M059J (cell line): ENCODE measurements around the gene EHD3. TPM values are rescaled to one million over a fixed set of nuclear protein-coding genes. Genes with fewer than 3 reads are reported as not detected.
A peak's percentile ranks its signal among the peaks of the same experiment; 100 is the strongest.

Experiments
- DNase-seq: peaks from one replicate; pipeline ENCODE4 v3.0.0-alpha.2; 2012; ENCODE audit warnings: low read depth
- total RNA-seq: library from RNA; depleted of rRNA; stranded (reverse); fragments of >200 nt; shearing (Covaris generic); gene quantifications from 2 replicates; pipeline ENCODE4 v1.2.3, GENCODE V29; 2014

EHD3 gene
- total RNA-seq, 1 experiment from 2014 or later = 19.2 TPM

GRCh38 chr2:31212659-31213600, 21.0 kb upstream of the EHD3 start:
- peak; percentile 34 for DNase-seq

GRCh38 chr2:31213601-31214443, 20.1 kb upstream of the EHD3 start:
- DNase-seq = no peak

- DNase-seq = no peak
Measured at GRCh38 chr2:31214444-31214915, 19.5 kb upstream of the EHD3 start.

GRCh38 chr2:31216734-31217133, 17.2 kb upstream of the EHD3 start:
- DNase-seq = no peak

DNA sequence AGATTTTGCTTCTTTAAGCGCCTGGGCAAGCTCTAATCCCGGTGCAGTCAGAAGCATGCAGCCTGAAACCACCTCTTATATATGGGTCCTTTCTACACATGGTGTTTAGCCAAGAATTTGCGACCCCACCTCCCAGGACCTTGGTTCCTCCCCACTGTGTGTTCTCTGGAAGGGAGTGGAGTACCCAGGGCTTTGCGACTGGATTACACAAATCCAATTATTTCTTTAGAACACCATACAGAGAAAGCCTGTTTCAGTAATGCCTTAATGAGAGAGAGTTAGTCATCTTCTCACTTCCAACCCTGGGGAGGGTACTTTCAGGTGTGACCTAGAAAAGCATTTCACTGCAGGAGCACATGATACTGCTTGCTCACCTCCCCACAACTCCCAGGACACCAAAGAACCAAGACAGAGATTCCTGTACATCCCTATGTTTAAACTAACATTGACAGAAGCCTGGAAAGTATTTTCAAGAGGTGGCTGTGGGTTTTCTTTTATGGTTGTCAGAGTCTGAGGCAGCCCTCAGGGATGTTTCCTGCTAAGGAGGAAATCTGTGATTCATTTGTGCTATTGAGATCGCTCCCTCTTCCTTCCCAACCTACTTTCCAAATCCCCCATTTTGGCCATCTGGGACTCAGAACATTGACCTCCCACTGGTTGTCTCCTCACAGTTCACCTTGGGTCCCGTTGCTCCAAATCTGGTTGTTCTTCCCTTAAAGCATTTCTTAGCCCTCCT, 16.3 kb upstream of the EHD3 start, which contains the start of gene CAPN14:
CAPN14 (minus strand) TSS at position 51 of the 736 bp plus-strand sequence. CDS start 12,068 bp downstream, outside the sequence.
- peak; percentile 38 for DNase-seq

- DNase-seq = no peak
Measured at GRCh38 chr2:31219131-31219969, 14.6 kb upstream of the EHD3 start.

- no peak for DNase-seq
Measured at GRCh38 chr2:31221544-31221943, 12.4 kb upstream of the EHD3 start.

DNA sequence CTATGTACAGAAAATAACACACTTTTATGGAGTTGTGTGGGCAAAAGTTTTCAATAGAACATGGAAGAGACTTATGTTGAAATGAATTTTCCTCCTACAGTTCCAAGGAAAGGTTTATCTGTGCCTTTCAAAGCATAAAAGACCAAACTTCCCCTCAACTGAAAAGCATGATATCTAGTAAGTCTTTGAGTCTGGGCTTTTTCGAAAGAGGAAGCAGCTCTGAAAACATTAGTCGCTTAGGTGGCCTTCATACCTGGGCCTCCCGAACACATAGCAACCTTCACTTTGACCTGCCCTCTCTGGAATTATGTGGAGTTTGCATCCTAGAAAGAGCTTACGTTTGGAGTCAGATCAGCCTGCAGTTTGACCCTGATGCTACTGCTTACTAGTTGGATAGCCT, 11.9 kb upstream of the EHD3 start:
- DNase-seq = no peak

DNA sequence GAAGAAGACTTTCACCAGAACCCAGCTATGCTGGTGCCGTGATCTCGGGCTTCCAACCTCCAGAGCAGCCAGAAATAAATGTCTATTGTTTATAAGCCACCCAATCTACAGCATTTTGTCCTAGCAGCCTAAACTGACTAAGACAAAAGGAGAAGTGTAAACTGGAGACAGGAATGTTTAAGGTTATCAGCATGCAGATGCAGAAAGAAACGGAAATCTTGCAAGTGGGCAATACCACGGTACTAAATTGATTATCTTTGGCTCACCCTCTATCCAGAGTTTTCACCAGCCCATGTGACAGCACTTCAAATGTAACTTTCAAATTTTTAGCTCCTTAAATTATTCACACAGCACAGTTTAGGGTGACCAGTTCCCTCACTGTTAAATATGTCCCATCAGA, 10.9 kb upstream of the EHD3 start:
- DNase-seq = no peak

DNA sequence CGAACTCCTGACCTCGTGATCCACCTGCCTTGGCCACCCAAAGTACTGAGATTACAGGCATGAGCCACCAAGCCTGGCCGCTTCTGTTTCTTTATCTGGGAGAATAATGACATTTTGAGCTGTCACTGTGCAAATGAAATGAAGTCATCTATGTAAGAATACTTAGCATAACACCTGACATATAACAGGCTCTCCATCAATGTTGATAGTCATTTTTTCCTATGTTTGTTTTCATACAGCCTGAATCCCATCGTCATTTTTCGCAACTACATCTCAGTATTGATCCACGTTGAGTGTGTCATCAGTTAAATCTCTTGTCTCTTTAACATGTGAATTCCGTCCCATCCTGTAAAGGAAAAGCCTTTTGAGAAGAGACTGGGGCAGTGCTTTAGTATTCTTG, 10.2 kb upstream of the EHD3 start:
- no peak for DNase-seq

DNA sequence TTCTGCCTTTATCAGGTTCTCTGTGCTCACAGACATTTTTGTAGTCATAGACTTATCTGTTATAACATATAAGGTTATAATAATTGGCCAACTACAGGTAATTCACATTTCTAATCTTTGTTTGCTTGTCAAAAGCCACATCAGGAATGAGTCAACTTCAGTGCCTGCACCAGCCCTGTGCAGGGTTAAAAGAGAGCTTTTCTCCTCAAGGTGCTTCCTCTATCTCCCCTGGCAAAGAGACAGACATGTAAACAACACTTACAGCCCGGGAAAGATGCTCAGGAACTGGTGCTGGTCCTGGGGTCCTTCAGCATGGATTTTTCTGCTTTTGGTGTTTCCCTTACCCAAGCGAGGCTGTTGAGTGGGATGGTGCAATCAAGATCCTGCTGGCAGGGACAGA, 7.7 kb upstream of the EHD3 start:
- DNase-seq = no peak

DNA sequence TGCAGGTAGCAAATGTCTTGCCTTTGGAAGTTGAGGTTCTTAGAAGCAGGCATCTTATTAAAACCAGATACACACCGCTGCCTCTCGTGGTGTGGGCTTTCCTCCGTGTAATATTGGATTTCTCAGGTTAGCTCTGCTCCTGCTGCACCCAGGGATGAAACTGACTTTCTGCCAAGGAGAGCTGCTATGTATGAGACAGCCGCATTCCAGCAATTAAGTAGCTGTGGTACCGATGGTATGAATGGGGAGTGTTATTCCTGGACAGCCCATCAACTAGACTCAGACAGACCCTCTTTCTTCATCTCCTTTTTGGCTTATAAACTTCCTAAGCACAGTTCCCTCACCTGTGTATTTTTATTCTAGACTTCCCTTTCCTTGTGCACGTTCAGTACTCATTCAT, 6.8 kb upstream of the EHD3 start:
- DNase-seq = peak; percentile 38

DNA sequence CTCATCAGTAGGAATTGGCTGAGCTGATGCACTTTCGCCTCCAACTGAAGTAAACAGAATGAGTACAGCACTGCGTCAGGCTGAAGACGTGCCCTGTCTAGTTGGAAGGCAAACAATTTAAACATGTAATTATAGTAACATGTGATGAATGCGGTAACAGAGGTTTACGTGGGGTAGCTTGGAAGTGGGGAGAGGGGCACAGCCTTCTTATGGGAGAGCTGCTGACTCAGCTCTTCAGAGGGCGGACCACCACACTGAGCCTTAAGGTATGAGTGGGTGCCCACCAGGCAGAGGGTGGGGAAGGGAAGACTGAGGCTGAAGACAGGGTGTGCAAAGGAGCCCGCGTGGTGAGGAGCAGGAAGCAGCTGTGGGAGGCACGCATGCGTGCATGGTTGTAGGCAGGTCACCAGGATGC, 6.2 kb upstream of the EHD3 start:
- DNase-seq = peak; percentile 14

- DNase-seq = no peak
Measured at GRCh38 chr2:31228717-31229116, 5.2 kb upstream of the EHD3 start.

GRCh38 chr2:31230751-31231150, 3.2 kb upstream of the EHD3 start:
- DNase-seq = no peak

DNA sequence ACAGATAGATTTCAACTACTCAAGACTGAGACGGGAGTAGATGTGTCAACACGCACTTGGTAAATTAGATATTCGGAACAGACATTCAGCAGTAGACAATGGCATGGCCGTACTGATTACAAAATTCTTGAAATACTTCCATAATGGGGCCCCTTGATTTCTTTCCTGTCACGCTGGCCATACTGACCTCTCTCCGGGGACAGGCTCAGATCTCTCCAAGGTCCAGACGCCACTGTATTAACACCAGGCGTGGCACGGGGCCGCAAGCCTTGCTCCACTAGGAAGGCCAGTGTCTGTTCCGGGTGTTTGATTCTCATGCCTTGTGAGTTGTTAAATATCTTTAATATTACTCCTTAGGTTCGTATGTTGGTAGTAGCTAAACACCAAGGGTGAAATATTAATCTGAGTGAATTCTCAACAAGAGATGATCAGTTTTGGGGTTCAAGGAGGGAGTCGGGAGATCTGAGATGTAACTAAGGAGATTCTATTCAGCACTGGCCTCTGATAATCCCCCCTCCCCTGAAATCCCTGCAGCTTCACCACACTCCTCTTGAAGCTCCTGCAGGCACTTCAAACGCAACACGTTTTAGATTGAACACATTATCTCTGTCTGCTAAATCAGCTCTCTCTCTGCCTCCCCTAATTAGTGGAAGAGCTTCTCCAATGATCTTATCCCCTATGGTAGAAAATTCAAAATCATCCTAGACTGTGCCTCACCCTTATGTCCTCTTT, 2.2 kb upstream of the EHD3 start:
- DNase-seq = no peak

GRCh38 chr2:31232586-31232985, 1.4 kb upstream of the EHD3 start:
- no peak for DNase-seq

DNA sequence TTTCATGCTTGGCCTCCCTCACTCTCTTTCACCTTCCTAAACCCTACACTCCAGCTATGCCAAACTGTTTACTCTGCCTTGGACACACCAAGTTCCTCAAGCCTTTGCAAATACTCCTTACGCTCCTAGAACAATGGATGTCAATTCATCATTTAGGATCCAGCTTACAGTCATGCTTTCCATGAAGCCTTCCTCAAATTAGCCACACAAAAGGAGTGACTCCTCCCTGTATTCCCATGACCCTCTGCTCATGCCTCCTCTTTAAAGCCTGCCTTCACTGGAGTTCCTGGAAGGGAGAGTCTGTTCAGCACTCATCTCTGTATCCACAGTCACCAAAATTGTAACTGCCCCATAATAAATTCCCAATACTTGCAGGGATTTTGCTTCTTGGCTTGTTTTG, 721 bp upstream of the EHD3 start:
- peak; percentile 17 for DNase-seq

- no peak for DNase-seq
Measured at GRCh38 chr2:31234683-31235503, 941 bp downstream of the EHD3 start.
